ENCODE results near the gene NCAM1.
A peak's percentile ranks its signal among the peaks of the same experiment; 100 is the strongest.

The NCAM1 gene

GRCh38 chr11:112968941-112969713 lies 7.9 kb downstream of the NCAM1 start:
- no peak for DNase-seq (ENCODE audit: low read depth)

GRCh38 chr11:112971195-112971594 lies 10.0 kb downstream of the NCAM1 start:
- no peak for DNase-seq (ENCODE audit: low read depth)

GRCh38 chr11:112971827-112972226 lies 10.6 kb downstream of the NCAM1 start:
- no peak for DNase-seq (ENCODE audit: low read depth)

- DNase-seq (ENCODE audit: low read depth) = no peak
Observed at GRCh38 chr11:112972399-112973145, 11.4 kb downstream of the NCAM1 start.

- DNase-seq (ENCODE audit: low read depth) = no peak
Observed at GRCh38 chr11:112975051-112975450, 13.8 kb downstream of the NCAM1 start.

- DNase-seq (ENCODE audit: low read depth) = no peak
Observed at GRCh38 chr11:112975493-112975892, 14.3 kb downstream of the NCAM1 start.

- peak; percentile 50 for DNase-seq (ENCODE audit: low read depth)
Observed at GRCh38 chr11:112977755-112978154, 16.5 kb downstream of the NCAM1 start.

GRCh38 chr11:112983887-112984286 lies 22.7 kb downstream of the NCAM1 start:
- DNase-seq (ENCODE audit: low read depth) = no peak

- no peak for DNase-seq (ENCODE audit: low read depth)
Observed at GRCh38 chr11:112989198-112989597, 28.0 kb downstream of the NCAM1 start.

GRCh38 chr11:112993808-112994207 lies 32.6 kb downstream of the NCAM1 start:
- no peak for DNase-seq (ENCODE audit: low read depth)

GRCh38 chr11:112995423-112996090 lies 34.3 kb downstream of the NCAM1 start:
- no peak for DNase-seq (ENCODE audit: low read depth)

GRCh38 chr11:112996994-112997393 lies 35.8 kb downstream of the NCAM1 start:
- no peak for DNase-seq (ENCODE audit: low read depth)

- DNase-seq (ENCODE audit: low read depth) = no peak
Observed at GRCh38 chr11:112997857-112998466, 36.7 kb downstream of the NCAM1 start.

- DNase-seq (ENCODE audit: low read depth) = no peak
Observed at GRCh38 chr11:112999520-112999919, 38.3 kb downstream of the NCAM1 start.

GRCh38 chr11:113001709-113002108 lies 40.5 kb downstream of the NCAM1 start:
- DNase-seq (ENCODE audit: low read depth) = no peak

- no peak for DNase-seq (ENCODE audit: low read depth)
Observed at GRCh38 chr11:113006896-113007445, 45.8 kb downstream of the NCAM1 start.

- DNase-seq (ENCODE audit: low read depth) = peak; percentile 22
Observed at GRCh38 chr11:113014262-113015097, 53.3 kb downstream of the NCAM1 start.

GRCh38 chr11:113015098-113015455 lies 53.9 kb downstream of the NCAM1 start:
- DNase-seq (ENCODE audit: low read depth) = no peak

GRCh38 chr11:113016905-113017304 lies 55.7 kb downstream of the NCAM1 start:
- no peak for DNase-seq (ENCODE audit: low read depth)

GRCh38 chr11:113018913-113019312 lies 57.7 kb downstream of the NCAM1 start:
- no peak for DNase-seq (ENCODE audit: low read depth)

GRCh38 chr11:113019711-113020110 lies 58.5 kb downstream of the NCAM1 start:
- no peak for DNase-seq (ENCODE audit: low read depth)
